NK-92 (cell line): ENCODE data around the gene ADGRF5.

Source experiments
- DNase-seq: peaks from one replicate; lab custom pipeline; 2025; ENCODE audit not compliant: unreplicated experiment; lab: John Stamatoyannopoulos, UW

ADGRF5 gene

GRCh38 chr6:46931416-46931815 is 9.7 kb upstream of the ADGRF5 start:
- no peak for DNase-seq

GRCh38 chr6:46930331-46930730 is 8.6 kb upstream of the ADGRF5 start:
- DNase-seq, result no peak

GRCh38 chr6:46927066-46927465 is 5.3 kb upstream of the ADGRF5 start:
- no peak for DNase-seq

- no peak for DNase-seq
These were observed 4.7 kb upstream of the ADGRF5 start for GRCh38 chr6:46926481-46926880.

GRCh38 chr6:46925563-46926253 is 4.0 kb upstream of the ADGRF5 start:
- DNase-seq, result no peak

- DNase-seq, result no peak
These were observed 1.7 kb upstream of the ADGRF5 start for GRCh38 chr6:46923476-46923875.

GRCh38 chr6:46921059-46921458 is 679 bp downstream of the ADGRF5 start:
- DNase-seq, result no peak

GRCh38 chr6:46918806-46919205 is 2.9 kb downstream of the ADGRF5 start:
- DNase-seq, result no peak

GRCh38 chr6:46917002-46917545 is 4.7 kb downstream of the ADGRF5 start:
- DNase-seq, result no peak

GRCh38 chr6:46915866-46916265 is 5.9 kb downstream of the ADGRF5 start:
- DNase-seq, result no peak

- no peak for DNase-seq
These were observed 6.4 kb downstream of the ADGRF5 start for GRCh38 chr6:46915380-46915779.

GRCh38 chr6:46914279-46914810 is 7.4 kb downstream of the ADGRF5 start:
- DNase-seq, result no peak

- no peak for DNase-seq
These were observed 12.4 kb downstream of the ADGRF5 start for GRCh38 chr6:46909371-46909770.

- DNase-seq, result no peak
These were observed 15.0 kb downstream of the ADGRF5 start for GRCh38 chr6:46906776-46907175.

- DNase-seq, result no peak
These were observed 17.6 kb downstream of the ADGRF5 start for GRCh38 chr6:46904117-46904516.

GRCh38 chr6:46903175-46903574 is 18.6 kb downstream of the ADGRF5 start:
- DNase-seq, result no peak

- no peak for DNase-seq
These were observed 19.8 kb downstream of the ADGRF5 start for GRCh38 chr6:46901882-46902314.

- no peak for DNase-seq
These were observed 21.5 kb downstream of the ADGRF5 start for GRCh38 chr6:46900266-46900665.

GRCh38 chr6:46899659-46900058 is 22.1 kb downstream of the ADGRF5 start:
- no peak for DNase-seq

- DNase-seq, result no peak
These were observed 23.7 kb downstream of the ADGRF5 start for GRCh38 chr6:46898006-46898405.

- DNase-seq, result no peak
These were observed 24.9 kb downstream of the ADGRF5 start for GRCh38 chr6:46896871-46897270.

GRCh38 chr6:46895930-46896329 is 25.8 kb downstream of the ADGRF5 start:
- DNase-seq, result no peak

- no peak for DNase-seq
These were observed 27.3 kb downstream of the ADGRF5 start for GRCh38 chr6:46894433-46894832.
